ENCODE results near the gene CRYGN.

DNA sequence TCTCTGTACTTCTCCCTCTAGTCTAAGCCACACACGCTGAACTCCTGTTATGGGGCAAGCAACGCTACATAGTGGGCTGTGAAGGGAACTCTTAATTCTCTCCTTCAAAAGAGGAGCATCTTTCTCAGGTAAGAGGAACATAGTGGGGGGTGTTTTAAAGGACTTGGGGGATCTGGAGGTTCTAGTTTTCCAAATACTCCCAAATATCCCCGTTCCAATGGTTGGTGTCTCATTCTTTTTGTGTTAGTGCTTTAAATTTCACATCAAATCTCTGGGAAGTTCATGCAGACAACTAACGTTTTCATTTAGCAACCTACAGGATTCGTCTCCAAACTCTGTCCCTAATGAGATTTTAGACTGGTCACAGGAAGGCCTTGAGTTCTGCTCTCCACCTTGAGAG is 17.7 kb downstream of the CRYGN start:
- TF ChIP-seq, protein P1, sequence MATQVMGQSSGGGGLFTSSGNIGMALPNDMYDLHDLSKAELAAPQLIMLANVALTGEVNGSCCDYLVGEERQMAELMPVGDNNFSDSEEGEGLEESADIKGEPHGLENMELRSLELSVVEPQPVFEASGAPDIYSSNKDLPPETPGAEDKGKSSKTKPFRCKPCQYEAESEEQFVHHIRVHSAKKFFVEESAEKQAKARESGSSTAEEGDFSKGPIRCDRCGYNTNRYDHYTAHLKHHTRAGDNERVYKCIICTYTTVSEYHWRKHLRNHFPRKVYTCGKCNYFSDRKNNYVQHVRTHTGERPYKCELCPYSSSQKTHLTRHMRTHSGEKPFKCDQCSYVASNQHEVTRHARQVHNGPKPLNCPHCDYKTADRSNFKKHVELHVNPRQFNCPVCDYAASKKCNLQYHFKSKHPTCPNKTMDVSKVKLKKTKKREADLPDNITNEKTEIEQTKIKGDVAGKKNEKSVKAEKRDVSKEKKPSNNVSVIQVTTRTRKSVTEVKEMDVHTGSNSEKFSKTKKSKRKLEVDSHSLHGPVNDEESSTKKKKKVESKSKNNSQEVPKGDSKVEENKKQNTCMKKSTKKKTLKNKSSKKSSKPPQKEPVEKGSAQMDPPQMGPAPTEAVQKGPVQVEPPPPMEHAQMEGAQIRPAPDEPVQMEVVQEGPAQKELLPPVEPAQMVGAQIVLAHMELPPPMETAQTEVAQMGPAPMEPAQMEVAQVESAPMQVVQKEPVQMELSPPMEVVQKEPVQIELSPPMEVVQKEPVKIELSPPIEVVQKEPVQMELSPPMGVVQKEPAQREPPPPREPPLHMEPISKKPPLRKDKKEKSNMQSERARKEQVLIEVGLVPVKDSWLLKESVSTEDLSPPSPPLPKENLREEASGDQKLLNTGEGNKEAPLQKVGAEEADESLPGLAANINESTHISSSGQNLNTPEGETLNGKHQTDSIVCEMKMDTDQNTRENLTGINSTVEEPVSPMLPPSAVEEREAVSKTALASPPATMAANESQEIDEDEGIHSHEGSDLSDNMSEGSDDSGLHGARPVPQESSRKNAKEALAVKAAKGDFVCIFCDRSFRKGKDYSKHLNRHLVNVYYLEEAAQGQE (IDR thresholded peaks at IDR 0.05; ENCODE audit: insufficient read depth in 1 of 2, low read depth in 2 of 2, low read length in 2 of 2), result no peak
- no peak for TF ChIP-seq TAF1 (IDR thresholded peaks at IDR 0.05; ENCODE audit: borderline replicate concordance, insufficient read depth, low read length)
